ENCODE results near the gene RBM28.
"Not testable (repeated sequence)": the region's sequence is repeated elsewhere in the genome, so short reads cannot be mapped to it uniquely, and the experiment has no call there.

Gene RBM28

GRCh38 chr7:128303133-128303532 is 40.6 kb downstream of the RBM28 start:
- no peak overlapping the region for H3K9ac ChIP-seq (ENCODE audit: low read depth, low read length)
- no peak overlapping the region for H3K4me3 ChIP-seq (ENCODE audit: low read length)
- H3K4me1 ChIP-seq (ENCODE audit: insufficient read depth, low read length), result peaks cover 31% of the 10 kb centered on the region; the same call in 1 of the 2 replicates
- H3K27ac ChIP-seq (ENCODE audit: low read length), result no peak overlapping the region
- no peaks in the 10 kb centered on the region for H3K9me3 ChIP-seq (ENCODE audit: insufficient read depth, low read depth, low read length)
- no peaks in the 10 kb centered on the region for H3K27me3 ChIP-seq (ENCODE audit: insufficient read depth, low read length)
- peaks cover 46% of the 10 kb centered on the region for H3K36me3 ChIP-seq (ENCODE audit: insufficient read depth, low read depth, low read length)

- Histone ChIP-seq H3K27ac (ENCODE audit: low read length) (no peak overlapping the region), H3K9ac (ENCODE audit: low read depth, low read length) (no peak overlapping the region), H3K4me1 (ENCODE audit: insufficient read depth, low read length) (peaks cover 32% of the 10 kb centered on the region; the same call in 1 of the 2 replicates), H3K36me3 (ENCODE audit: insufficient read depth, low read depth, low read length) (peaks cover 36% of the 10 kb centered on the region), H3K9me3 (ENCODE audit: insufficient read depth, low read depth, low read length) (no peaks in the 10 kb centered on the region), H3K4me3 (ENCODE audit: low read length) (no peak overlapping the region), H3K27me3 (ENCODE audit: insufficient read depth, low read length) (no peaks in the 10 kb centered on the region)
Measured at GRCh38 chr7:128302139-128302538, 41.6 kb downstream of the RBM28 start.

DNA sequence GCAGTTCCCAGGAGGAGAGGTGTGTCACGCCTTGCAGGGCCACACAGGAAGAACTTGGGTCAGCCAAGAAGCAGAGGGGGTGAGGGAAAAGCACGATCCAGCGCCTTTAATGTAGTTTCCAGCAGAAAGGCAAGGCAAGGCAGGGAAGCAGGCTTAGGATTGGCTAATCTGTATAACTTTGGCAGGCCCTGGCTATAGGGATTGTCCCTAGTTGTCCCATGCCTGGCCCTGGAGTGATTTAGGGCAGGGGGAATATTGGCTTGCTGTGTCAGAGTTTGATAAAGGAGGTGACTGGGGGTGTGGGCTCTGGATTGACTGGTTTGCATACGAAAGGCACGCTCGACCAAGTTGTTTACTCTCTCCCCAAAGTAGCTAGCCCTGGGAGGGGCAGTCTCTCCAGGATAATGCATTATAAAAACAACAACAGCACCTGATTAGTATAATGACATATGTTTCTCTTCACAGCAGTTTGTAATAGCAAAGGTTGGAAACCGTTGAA is 44.5 kb downstream of the RBM28 start:
- Histone ChIP-seq H3K4me1 (ENCODE audit: insufficient read depth, low read length) (peaks cover 32% of the 10 kb centered on the region; the same call in 1 of the 2 replicates), H3K9ac (ENCODE audit: low read depth, low read length) (peak overlapping the region; percentile 73; the same call in 1 of the 2 replicates), H3K27me3 (ENCODE audit: insufficient read depth, low read length) (no peaks in the 10 kb centered on the region), H3K9me3 (ENCODE audit: insufficient read depth, low read depth, low read length) (no peaks in the 10 kb centered on the region), H3K27ac (ENCODE audit: low read length) (peak overlapping the region; percentile 85), H3K4me3 (ENCODE audit: low read length) (peak overlapping the region; percentile 53), H3K36me3 (ENCODE audit: insufficient read depth, low read depth, low read length) (peaks cover 10% of the 10 kb centered on the region; the same call in 1 of the 2 replicates)

GRCh38 chr7:128298004-128298403 is 45.7 kb downstream of the RBM28 start:
- H3K27me3 ChIP-seq (ENCODE audit: insufficient read depth, low read length); H3K9ac ChIP-seq (ENCODE audit: low read depth, low read length); H3K9me3 ChIP-seq (ENCODE audit: insufficient read depth, low read depth, low read length); H3K36me3 ChIP-seq (ENCODE audit: insufficient read depth, low read depth, low read length); H3K4me3 ChIP-seq (ENCODE audit: low read length); H3K27ac ChIP-seq (ENCODE audit: low read length): not testable (repeated sequence)
- H3K4me1 ChIP-seq (ENCODE audit: insufficient read depth, low read length), result peaks cover 32% of the 10 kb centered on the region; the same call in 1 of the 2 replicates

- H3K27ac ChIP-seq (ENCODE audit: low read length), result no peak overlapping the region
- H3K4me1 ChIP-seq (ENCODE audit: insufficient read depth, low read length), result no peaks in the 10 kb centered on the region
- no peak overlapping the region for H3K4me3 ChIP-seq (ENCODE audit: low read length)
- peaks cover 3% of the 10 kb centered on the region; the same call in 1 of the 2 replicates for H3K36me3 ChIP-seq (ENCODE audit: insufficient read depth, low read depth, low read length)
- no peaks in the 10 kb centered on the region for H3K27me3 ChIP-seq (ENCODE audit: insufficient read depth, low read length)
- H3K9ac ChIP-seq (ENCODE audit: low read depth, low read length), result no peak overlapping the region
- peaks cover 10% of the 10 kb centered on the region for H3K9me3 ChIP-seq (ENCODE audit: insufficient read depth, low read depth, low read length)
Measured at GRCh38 chr7:128287556-128287955, 56.2 kb downstream of the RBM28 start.

DNA sequence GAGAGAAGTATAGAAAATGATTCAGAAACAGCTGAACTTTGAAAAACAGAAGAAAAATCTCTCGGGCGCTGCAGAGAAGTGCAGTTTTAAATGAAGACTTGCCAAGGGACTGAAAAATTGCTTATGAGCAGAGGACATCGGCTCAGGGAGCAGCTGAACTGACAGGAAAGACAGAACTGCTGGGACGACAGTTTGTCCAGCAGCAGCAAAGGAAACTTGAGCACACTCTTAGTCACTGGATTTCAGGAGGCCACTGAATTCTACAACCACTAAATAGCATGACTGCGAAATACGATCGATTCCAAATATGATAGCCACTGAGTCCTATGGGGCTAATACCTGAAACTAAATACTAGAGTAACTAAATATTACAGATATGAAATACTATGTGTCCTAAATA is 59.6 kb downstream of the RBM28 start:
- peaks cover 1% of the 10 kb centered on the region; the same call in 1 of the 2 replicates for H3K9me3 ChIP-seq (ENCODE audit: insufficient read depth, low read depth, low read length)
- H3K9ac ChIP-seq (ENCODE audit: low read depth, low read length), result no peak overlapping the region
- H3K36me3 ChIP-seq (ENCODE audit: insufficient read depth, low read depth, low read length), result no peaks in the 10 kb centered on the region
- H3K27ac ChIP-seq (ENCODE audit: low read length), result no peak overlapping the region
- H3K4me1 ChIP-seq (ENCODE audit: insufficient read depth, low read length), result no peaks in the 10 kb centered on the region
- no peak overlapping the region for H3K4me3 ChIP-seq (ENCODE audit: low read length)
- H3K27me3 ChIP-seq (ENCODE audit: insufficient read depth, low read length), result no peaks in the 10 kb centered on the region

GRCh38 chr7:128281605-128282380 is 61.9 kb downstream of the RBM28 start:
- H3K9ac ChIP-seq (ENCODE audit: low read depth, low read length), result no peak overlapping the region
- no peaks in the 10 kb centered on the region for H3K4me1 ChIP-seq (ENCODE audit: insufficient read depth, low read length)
- peaks cover 3% of the 10 kb centered on the region; the same call in 1 of the 2 replicates for H3K9me3 ChIP-seq (ENCODE audit: insufficient read depth, low read depth, low read length)
- H3K4me3 ChIP-seq (ENCODE audit: low read length), result no peak overlapping the region
- no peaks in the 10 kb centered on the region for H3K27me3 ChIP-seq (ENCODE audit: insufficient read depth, low read length)
- no peak overlapping the region for H3K27ac ChIP-seq (ENCODE audit: low read length)
- H3K36me3 ChIP-seq (ENCODE audit: insufficient read depth, low read depth, low read length), result no peaks in the 10 kb centered on the region

DNA sequence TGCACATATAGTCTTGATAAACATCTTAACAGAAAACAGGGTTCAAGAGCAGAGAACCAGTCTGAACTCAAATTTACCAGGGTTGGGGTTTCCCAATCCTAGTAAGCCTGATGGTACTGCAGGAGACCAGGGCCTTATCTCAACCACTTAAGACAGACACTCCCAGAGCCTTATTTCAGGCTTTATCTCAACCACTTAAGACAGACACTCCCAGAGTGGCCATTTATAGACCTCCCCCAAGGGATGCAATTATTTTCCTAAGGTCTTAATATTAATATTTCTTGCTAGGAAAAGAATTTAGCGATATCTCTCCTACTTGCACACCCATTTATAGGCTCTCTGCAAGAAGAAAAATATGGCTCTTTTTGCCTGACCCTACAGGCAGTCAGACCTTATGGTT is 63.3 kb downstream of the RBM28 start:
- H3K27me3 ChIP-seq (ENCODE audit: insufficient read depth, low read length); H3K36me3 ChIP-seq (ENCODE audit: insufficient read depth, low read depth, low read length); H3K27ac ChIP-seq (ENCODE audit: low read length); H3K9ac ChIP-seq (ENCODE audit: low read depth, low read length); H3K4me1 ChIP-seq (ENCODE audit: insufficient read depth, low read length); H3K9me3 ChIP-seq (ENCODE audit: insufficient read depth, low read depth, low read length); H3K4me3 ChIP-seq (ENCODE audit: low read length): not testable (repeated sequence)

DNA sequence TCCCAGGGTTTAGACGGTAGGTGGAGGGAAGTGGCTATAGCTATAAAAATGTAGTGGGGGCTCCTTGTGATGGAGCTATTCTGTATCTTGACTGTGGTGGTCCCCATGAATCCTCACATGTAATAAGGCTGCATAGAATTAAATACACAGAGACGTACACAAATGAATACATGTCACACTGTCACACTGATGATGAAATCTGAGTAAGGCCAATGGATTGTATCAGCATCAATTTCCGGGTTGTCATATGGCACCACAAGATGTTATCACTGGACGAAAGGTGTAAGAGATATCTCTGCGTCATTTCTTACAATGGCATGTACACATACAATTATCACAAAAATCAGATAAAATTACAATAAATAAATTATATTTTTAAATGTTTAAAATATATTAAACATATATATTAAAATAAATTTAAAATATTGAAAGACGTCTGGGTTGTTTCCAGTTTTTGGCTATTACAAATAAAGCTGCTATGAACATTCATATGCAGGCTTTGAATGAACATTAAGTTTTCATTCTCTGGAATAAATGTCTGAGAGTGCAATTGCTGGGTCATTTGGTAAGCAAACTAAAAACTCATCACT is 64.5 kb downstream of the RBM28 start:
- H3K4me1 ChIP-seq (ENCODE audit: insufficient read depth, low read length), result peaks cover 2% of the 10 kb centered on the region; the same call in 1 of the 2 replicates
- no peaks in the 10 kb centered on the region for H3K27me3 ChIP-seq (ENCODE audit: insufficient read depth, low read length)
- no peak overlapping the region for H3K9ac ChIP-seq (ENCODE audit: low read depth, low read length)
- H3K36me3 ChIP-seq (ENCODE audit: insufficient read depth, low read depth, low read length), result no peaks in the 10 kb centered on the region
- peaks cover 3% of the 10 kb centered on the region; the same call in 1 of the 2 replicates for H3K9me3 ChIP-seq (ENCODE audit: insufficient read depth, low read depth, low read length)
- no peak overlapping the region for H3K27ac ChIP-seq (ENCODE audit: low read length)
- no peak overlapping the region for H3K4me3 ChIP-seq (ENCODE audit: low read length)

GRCh38 chr7:128278366-128278765 is 65.3 kb downstream of the RBM28 start:
- H3K9me3 ChIP-seq (ENCODE audit: insufficient read depth, low read depth, low read length), result peaks cover 3% of the 10 kb centered on the region; the same call in 1 of the 2 replicates
- H3K27me3 ChIP-seq (ENCODE audit: insufficient read depth, low read length), result no peaks in the 10 kb centered on the region
- H3K36me3 ChIP-seq (ENCODE audit: insufficient read depth, low read depth, low read length), result no peaks in the 10 kb centered on the region
- no peak overlapping the region for H3K9ac ChIP-seq (ENCODE audit: low read depth, low read length)
- peaks cover 6% of the 10 kb centered on the region; the same call in 1 of the 2 replicates for H3K4me1 ChIP-seq (ENCODE audit: insufficient read depth, low read length)
- H3K27ac ChIP-seq (ENCODE audit: low read length), result no peak overlapping the region
- H3K4me3 ChIP-seq (ENCODE audit: low read length), result no peak overlapping the region

- Histone ChIP-seq H3K27me3 (ENCODE audit: insufficient read depth, low read length) (no peaks in the 10 kb centered on the region), H3K4me1 (ENCODE audit: insufficient read depth, low read length) (peaks cover 18% of the 10 kb centered on the region; the same call in 1 of the 2 replicates), H3K27ac (ENCODE audit: low read length) (no peak overlapping the region), H3K36me3 (ENCODE audit: insufficient read depth, low read depth, low read length) (no peaks in the 10 kb centered on the region), H3K9ac (ENCODE audit: low read depth, low read length) (no peak overlapping the region), H3K9me3 (ENCODE audit: insufficient read depth, low read depth, low read length) (peaks cover 3% of the 10 kb centered on the region; the same call in 1 of the 2 replicates), H3K4me3 (ENCODE audit: low read length) (no peak overlapping the region)
Measured at GRCh38 chr7:128275681-128276080, 68.0 kb downstream of the RBM28 start.
